Adrenal gland (tissue), 12 donors: Measurements from ENCODE around the gene GJC1. TPM values are rescaled to one million over a fixed set of nuclear protein-coding genes. Genes with fewer than 3 reads are reported as not detected.

Experiments
- DNase-seq, 7 donors: peaks; one replicate each; pipeline ENCODE4 v3.0.0-alpha.2; 2019 to 2020
- H3K27ac ChIP-seq, 5 donors: fragments of 200-600 bp; sonication (generic) in 4 of 5; 1 replicate in 3 of 5; 2 replicates in 2 of 5; pipeline versions ENCODE4 v1.5.1 to v1.8.0; 2016 to 2020; ENCODE audit warnings: mild to moderate bottlenecking in 1 of 5
- H3K27me3 ChIP-seq: fragments of 200-600 bp; 2 replicates; pipeline ENCODE4 v1.8.0; 2021
- H3K36me3 ChIP-seq, 2 donors: fragments of 200-600 bp; replicated peaks in 1 of 2; 1 replicate in 1 of 2; 2 replicates in 1 of 2; pipeline versions ENCODE4 v1.5.1 to v1.8.0; 2018 to 2022
- H3K4me1 ChIP-seq, 2 donors: fragments of 200-600 bp; replicated peaks in 1 of 2; 1 replicate in 1 of 2; 2 replicates in 1 of 2; pipeline versions ENCODE4 v1.5.1 to v1.8.0; 2018 to 2021
- H3K4me3 ChIP-seq, 4 donors: fragments of 200-600 bp; sonication (generic) in 3 of 4; one replicate each; pipeline ENCODE4 v1.5.1; 2016 to 2018
- H3K9me3 ChIP-seq, 3 donors: fragments of 200-600 bp; sonication (generic) in 1 of 3; replicated peaks in 1 of 3; 1 replicate in 2 of 3; 2 replicates in 1 of 3; pipeline versions ENCODE4 v1.5.1 to v1.8.0; 2016 to 2021
- CTCF ChIP-seq, 6 experiments: fragments of 450-650 bp in 4 of 6; fragments of 200-600 bp in 2 of 6; sonication (generic) in 1 of 6; IDR thresholded peaks; 1 replicate in 5 of 6; 2 replicates in 1 of 6; pipeline versions ENCODE4 v1.5.1 to v1.8.0; 2016 to 2021; ENCODE audit warnings: antibody characterized with exemption in 6 of 6, mild to moderate bottlenecking in 2 of 6, moderate library complexity in 1 of 6
- POLR2A ChIP-seq, 2 donors: fragments of 450-650 bp; IDR thresholded peaks; one replicate each; pipeline ENCODE4 v1.6.1; 2017; ENCODE audit warnings: antibody characterized with exemption in 2 of 2, mild to moderate bottlenecking in 2 of 2, moderate library complexity in 1 of 2
- WGBS, 4 donors: extraction: QIAGEN DNeasy Blood & Tissue Kit in 2 of 4; methylation state at CpG; one replicate each; pipeline versions ENCODE4 v1.1.5 to v1.1.7; 2013 to 2017; 5-methylcytosine and 5-hydroxymethylcytosine counted together
- intact Hi-C, 2 donors: fragments of 100-400 bp; cut with DNase I; formaldehyde crosslinking; loops; one replicate each; pipeline versions ENCODE4 v1.14.1 to v1.15.0; 2022 to 2023
- polyA plus RNA-seq, 3 donors: library from polyadenylated mRNA; stranded (reverse); fragments of 200-250 nt in 2 of 3; fragments of 350-450 nt in 1 of 3; fragmentation: Illumina TruSeq in 1 of 3; extraction: RNeasy Lipid Tissue Mini Kit (QIAGEN cat#74804) in 1 of 3; gene quantifications; one replicate each; pipeline ENCODE4 v1.2.3, GENCODE V29; 2013 to 2014
- total RNA-seq, 9 donors: library from RNA; depleted of rRNA in 4 of 9; stranded (reverse); fragments of >200 nt in 4 of 9; fragments of 120-200 nt in 1 of 9; fragmentation: NEBNext Ultra II Directional in 1 of 9; extraction: Animal tissue kit (Norgen Biotek cat#: 25700) in 1 of 9; gene quantifications; one replicate each; pipeline versions ENCODE4 v1.1.0 to v1.2.4, GENCODE V29; 2013 to 2023
- donor health status: healthy with polysubstance abuse.
- donor health status: Bipolar disorder and iron deficiency.
- donor health status: DM: yes; HTN: yes; CAD: no.
- donor health status: DM: no; HTN: no; CAD: no.
- donor health status: DM: no; HTN: no; CAD: no.
- donor health status: DM: yes; HTN: yes; CAD: no.

Gene GJC1
- total and polyA plus RNA-seq, 12 donors, result 0.69 to 12.3 (median 2.1) TPM

GRCh38 chr17:44850612-44851011 is 20.5 kb upstream of the GJC1 start:
- TF ChIP-seq POLR2A (IDR thresholded peaks at IDR 0.05) (no peak), CTCF (IDR thresholded peaks at IDR 0.05) (no peak)
- intact Hi-C loops, result no loop called here
- no peaks in the 10 kb centered on the region for H3K27me3 ChIP-seq
- 77 to 90% (median 89%) methylated on average over 5 of the region's 5 CpGs for WGBS, 4 donors
- DNase-seq, result no peak
- no peaks in the 10 kb centered on the region for H3K4me1 ChIP-seq
- H3K27ac ChIP-seq, result no peak overlapping the region
- H3K36me3 ChIP-seq, result peaks cover 0 to 53% of the 10 kb centered on the region in 2 donors
- no peak overlapping the region for H3K4me3 ChIP-seq
- no peaks in the 10 kb centered on the region for H3K9me3 ChIP-seq

GRCh38 chr17:44850025-44850424 is 19.9 kb upstream of the GJC1 start:
- no peak for TF ChIP-seq POLR2A (IDR thresholded peaks at IDR 0.05)
- TF ChIP-seq CTCF (IDR thresholded peaks at IDR 0.05), result no peak
- intact Hi-C loops, result no loop called here
- Histone ChIP-seq H3K4me3 (no peak overlapping the region), H3K27ac (no peak overlapping the region), H3K4me1 (no peaks in the 10 kb centered on the region), H3K27me3 (no peaks in the 10 kb centered on the region), H3K9me3 (no peaks in the 10 kb centered on the region), H3K36me3 (peaks cover 0 to 47% of the 10 kb centered on the region in 2 donors)
- 81 to 93% (median 88%) methylated on average over 6 to 7 of the region's 7 CpGs for WGBS, 4 donors
- no peak for DNase-seq

- 92 to 95% (median 93%) methylated on average over 9 to 12 of the region's 12 CpGs for WGBS, 4 donors
- H3K4me3 ChIP-seq, result no peak overlapping the region
These were observed 18.9 kb upstream of the GJC1 start for GRCh38 chr17:44848961-44849489.

GRCh38 chr17:44848257-44848795 is 18.2 kb upstream of the GJC1 start:
- Histone ChIP-seq H3K36me3 (peaks cover 0 to 30% of the 10 kb centered on the region in 2 donors), H3K4me3 (no peak overlapping the region), H3K27me3 (no peaks in the 10 kb centered on the region), H3K9me3 (no peaks in the 10 kb centered on the region), H3K27ac (no peak overlapping the region), H3K4me1 (no peaks in the 10 kb centered on the region)
- TF ChIP-seq POLR2A (IDR thresholded peaks at IDR 0.05), result no peak
- TF ChIP-seq CTCF (IDR thresholded peaks at IDR 0.05), result no peak
- intact Hi-C loops, result no loop called here
- no peak for DNase-seq
- WGBS, 4 donors, result 63 to 75% (median 72%) methylated on average over 6 of the region's 6 CpGs

More at GRCh38 chr17:44848961-44849489, 18.9 kb upstream of the GJC1 start:
- Histone ChIP-seq H3K36me3 (peaks cover 0 to 37% of the 10 kb centered on the region in 2 donors), H3K9me3 (no peaks in the 10 kb centered on the region), H3K27ac (no peak overlapping the region), H3K27me3 (no peaks in the 10 kb centered on the region), H3K4me1 (no peaks in the 10 kb centered on the region)
- intact Hi-C loops, result no loop called here
- TF ChIP-seq CTCF (IDR thresholded peaks at IDR 0.05) (no peak), POLR2A (IDR thresholded peaks at IDR 0.05) (no peak)
- no peak for DNase-seq
